GM23338 (cell line): Measurements from ENCODE around the gene PLEKHA8. TPM values are rescaled to one million over a fixed set of nuclear protein-coding genes. Genes with fewer than 3 reads are reported as not detected.

Source experiments
- ATAC-seq: fragments of 200-7000 bp; cut with Tn5 transposase; 3 replicates; pipeline ENCODE4 v1.9.1; 2020
- DNase-seq: peaks from one replicate; pipeline ENCODE4 v3.0.0-alpha.2; 2015; ENCODE audit warnings: low spot score
- H2AFZ ChIP-seq: fragments of 200-600 bp; sonication (generic); 2 replicates; pipeline ENCODE4 v1.8.0; 2016; ENCODE audit warnings: antibody characterized with exemption, mild to moderate bottlenecking, moderate library complexity
- H3F3A ChIP-seq: fragments of 200-600 bp; sonication (generic); replicated peaks from 2 replicates; pipeline ENCODE4 v1.8.0; 2017; ENCODE audit warnings: antibody characterized with exemption, mixed run types, low read depth
- H3K27ac ChIP-seq: fragments of 200-600 bp; sonication (generic); 2 replicates; pipeline ENCODE4 v1.6.1; 2016; ENCODE audit warnings: low read depth
- H3K27me3 ChIP-seq: fragments of 200-600 bp; sonication (generic); 2 replicates; pipeline ENCODE4 v1.8.0; 2016; ENCODE audit warnings: mild to moderate bottlenecking, mixed run types, moderate library complexity; ENCODE audit not compliant: insufficient read depth
- H3K36me3 ChIP-seq: fragments of 200-600 bp; sonication (generic); 2 replicates; pipeline ENCODE4 v1.8.0; 2016; ENCODE audit warnings: mild to moderate bottlenecking; ENCODE audit not compliant: insufficient read depth
- H3K4me1 ChIP-seq: fragments of 200-600 bp; sonication (generic); 2 replicates; pipeline ENCODE4 v1.8.0; 2016; ENCODE audit warnings: mild to moderate bottlenecking, moderate library complexity; ENCODE audit not compliant: insufficient read depth
- H3K4me2 ChIP-seq: fragments of 200-600 bp; sonication (generic); 2 replicates; pipeline ENCODE4 v1.7.1; 2017; ENCODE audit warnings: mixed run types
- H3K4me3 ChIP-seq: fragments of 200-600 bp; sonication (generic); 2 replicates; pipeline ENCODE4 v1.6.1; 2016; ENCODE audit warnings: mixed run types
- H3K79me2 ChIP-seq: fragments of 200-600 bp; sonication (generic); replicated peaks from 2 replicates; pipeline ENCODE4 v1.8.0; 2017; ENCODE audit warnings: mild to moderate bottlenecking; ENCODE audit not compliant: insufficient read depth
- H3K9me2 ChIP-seq: fragments of 200-600 bp; sonication (generic); 2 replicates; pipeline ENCODE4 v1.8.0; 2017; ENCODE audit not compliant: insufficient read depth
- H4K20me1 ChIP-seq: fragments of 200-600 bp; sonication (generic); replicated peaks from 2 replicates; pipeline ENCODE4 v1.8.0; 2017; ENCODE audit warnings: mild to moderate bottlenecking; ENCODE audit not compliant: insufficient read depth
- H3K27ac Mint-ChIP-seq: 2 replicates; pipeline ENCODE4 v1.8.0; 2020; ENCODE audit warnings: inconsistent platforms, mild to moderate bottlenecking, moderate library complexity, mixed read lengths
- H3K27me3 Mint-ChIP-seq: 3 replicates; pipeline ENCODE4 v1.8.0; 2022; ENCODE audit warnings: low read depth, mild to moderate bottlenecking, moderate library complexity, mixed read lengths, inconsistent platforms; ENCODE audit not compliant: insufficient read depth, poor library complexity
- H3K36me3 Mint-ChIP-seq: 3 replicates; pipeline ENCODE4 v1.8.0; 2021; ENCODE audit warnings: low read depth, mild to moderate bottlenecking, inconsistent platforms, moderate library complexity, mixed read lengths
- H3K4me1 Mint-ChIP-seq: 3 replicates; pipeline ENCODE4 v1.8.0; 2020; ENCODE audit warnings: mild to moderate bottlenecking, inconsistent platforms, mixed read lengths
- H3K4me3 Mint-ChIP-seq: 3 replicates; pipeline ENCODE4 v1.8.0; 2021; ENCODE audit warnings: moderate library complexity, mild to moderate bottlenecking, inconsistent platforms, mixed read lengths
- H3K9me3 Mint-ChIP-seq: 3 replicates; pipeline ENCODE4 v1.8.0; 2020; ENCODE audit warnings: moderate library complexity, mild to moderate bottlenecking, inconsistent platforms, mixed read lengths
- CREB1 ChIP-seq: fragments of 250-450 bp; sonication (Bioruptor Pico); IDR thresholded peaks from 2 replicates; pipeline ENCODE4 v1.5.0; 2020; ENCODE audit warnings: low read depth, mild to moderate bottlenecking, moderate library complexity
- CTCF ChIP-seq, 2 experiments: fragments of 200-600 bp in 1 of 2; sonication (generic) in 1 of 2; conservative IDR thresholded peaks; 2 replicates each; pipeline versions ENCODE4 v1.5.1 to v1.6.1; 2016 to 2017; ENCODE audit warnings: antibody characterized with exemption in 2 of 2, low read depth in 2 of 2, mild to moderate bottlenecking in 2 of 2, moderate library complexity in 1 of 2
- EZH2 ChIP-seq: fragments of 200-600 bp; sonication (generic); IDR thresholded peaks from one replicate; pipeline ENCODE4 v1.8.0; 2017; ENCODE audit warnings: antibody characterized with exemption, mild to moderate bottlenecking, low read depth; ENCODE audit not compliant: unreplicated experiment
- EZH2phosphoT487 ChIP-seq: fragments of 200-600 bp; sonication (generic); IDR thresholded peaks from one replicate; pipeline ENCODE4 v1.8.1; 2018; ENCODE audit warnings: antibody characterized with exemption; ENCODE audit not compliant: unreplicated experiment
- JUNB ChIP-seq: IDR thresholded peaks from one replicate; pipeline ENCODE4 v1.6.1; 2016; ENCODE audit warnings: antibody characterized with exemption; ENCODE audit not compliant: unreplicated experiment
- NANOG ChIP-seq: IDR thresholded peaks from 2 replicates; pipeline ENCODE4 v1.6.1; 2016; ENCODE audit warnings: antibody characterized with exemption, borderline replicate concordance
- POLR2AphosphoS5 ChIP-seq: IDR thresholded peaks from 2 replicates; pipeline ENCODE4 v1.6.1; 2016; ENCODE audit warnings: antibody characterized with exemption, low read depth
- STAT1 ChIP-seq: IDR thresholded peaks from one replicate; pipeline ENCODE4 v1.6.1; 2016; ENCODE audit warnings: antibody characterized with exemption; ENCODE audit not compliant: unreplicated experiment
- ZNF331 ChIP-seq: fragments of 250-450 bp; sonication (Bioruptor Pico); IDR thresholded peaks from 2 replicates; pipeline ENCODE4 v1.5.0; 2020; ENCODE audit warnings: low read depth, mild to moderate bottlenecking, moderate library complexity
- ZNF462 ChIP-seq: fragments of 250-450 bp; sonication (Bioruptor Pico); IDR thresholded peaks from 2 replicates; pipeline ENCODE4 v1.5.0; 2020; ENCODE audit warnings: mild to moderate bottlenecking, moderate library complexity
- polyA plus RNA-seq: library from polyadenylated mRNA; unstranded; fragments of >200 nt; fragmentation: Nextera tagmentation; extraction: Ambion mirVana; gene quantifications from 2 replicates; pipeline ENCODE4 v1.2.1, GENCODE V29; 2016
- total RNA-seq: library from RNA; depleted of rRNA; stranded (reverse); fragments of >200 nt; shearing (Covaris generic); gene quantifications from 2 replicates; pipeline ENCODE4 v1.2.3, GENCODE V29; 2014
- TF ChIP-seq, protein P1 (sequence below): IDR thresholded peaks from one replicate; pipeline ENCODE4 v1.6.1; 2018; ENCODE audit warnings: antibody characterized with exemption; ENCODE audit not compliant: unreplicated experiment
- TF ChIP-seq, protein P2 (sequence below): IDR thresholded peaks from 2 replicates; pipeline ENCODE4 v1.6.1; 2016; ENCODE audit warnings: antibody characterized with exemption

Gene PLEKHA8
- total and polyA plus RNA-seq, 2 experiments from 2014 or later = 11.6 to 44.9 TPM

- TF ChIP-seq CTCF (conservative IDR thresholded peaks at IDR 0.05; ENCODE audit: low read depth in 2 of 2) = no peak
Measured at GRCh38 chr7:30142710-30143109, 114.5 kb downstream of the PLEKHA8 start (continued).

GRCh38 chr7:30143748-30144251 is 115.6 kb downstream of the PLEKHA8 start:
- H3K27me3 ChIP-seq = no peaks in the 10 kb centered on the region
- no peak overlapping the region for H3K4me3 Mint-ChIP-seq
- no peak overlapping the region for H3K27ac ChIP-seq
- no peaks in the 10 kb centered on the region for H3K36me3 ChIP-seq
- no peak overlapping the region for H3K27ac Mint-ChIP-seq
- no peaks in the 10 kb centered on the region; the same call in 2 of the 3 replicates for H3K4me1 Mint-ChIP-seq
- no peak overlapping the region for H3K4me2 ChIP-seq
- peaks cover 3% of the 10 kb centered on the region; the same call in 1 of the 2 replicates for H3K79me2 ChIP-seq
- no peaks in the 10 kb centered on the region for H3K9me3 Mint-ChIP-seq
- H4K20me1 ChIP-seq = peaks cover 3% of the 10 kb centered on the region; the same call in 1 of the 2 replicates
- no peaks in the 10 kb centered on the region for H3K9me2 ChIP-seq
- H2AFZ ChIP-seq = no peak overlapping the region
- 0 out of 2 replicates have a peak, but pooled peaks cover 4% of the 10 kb centered on the region for H3K4me1 ChIP-seq
- ATAC-seq (no peak), DNase-seq (no peak)
- no peaks in the 10 kb centered on the region for H3K36me3 Mint-ChIP-seq
- H3F3A ChIP-seq = no peaks in the 10 kb centered on the region
- no peak overlapping the region for H3K4me3 ChIP-seq
- H3K27me3 Mint-ChIP-seq = peaks cover 5% of the 10 kb centered on the region
- no peak for TF ChIP-seq ZNF331 (CRISPR knock-in tag)
- no peak for TF ChIP-seq NANOG
- TF ChIP-seq EZH2 = no peak
- TF ChIP-seq, protein P1, sequence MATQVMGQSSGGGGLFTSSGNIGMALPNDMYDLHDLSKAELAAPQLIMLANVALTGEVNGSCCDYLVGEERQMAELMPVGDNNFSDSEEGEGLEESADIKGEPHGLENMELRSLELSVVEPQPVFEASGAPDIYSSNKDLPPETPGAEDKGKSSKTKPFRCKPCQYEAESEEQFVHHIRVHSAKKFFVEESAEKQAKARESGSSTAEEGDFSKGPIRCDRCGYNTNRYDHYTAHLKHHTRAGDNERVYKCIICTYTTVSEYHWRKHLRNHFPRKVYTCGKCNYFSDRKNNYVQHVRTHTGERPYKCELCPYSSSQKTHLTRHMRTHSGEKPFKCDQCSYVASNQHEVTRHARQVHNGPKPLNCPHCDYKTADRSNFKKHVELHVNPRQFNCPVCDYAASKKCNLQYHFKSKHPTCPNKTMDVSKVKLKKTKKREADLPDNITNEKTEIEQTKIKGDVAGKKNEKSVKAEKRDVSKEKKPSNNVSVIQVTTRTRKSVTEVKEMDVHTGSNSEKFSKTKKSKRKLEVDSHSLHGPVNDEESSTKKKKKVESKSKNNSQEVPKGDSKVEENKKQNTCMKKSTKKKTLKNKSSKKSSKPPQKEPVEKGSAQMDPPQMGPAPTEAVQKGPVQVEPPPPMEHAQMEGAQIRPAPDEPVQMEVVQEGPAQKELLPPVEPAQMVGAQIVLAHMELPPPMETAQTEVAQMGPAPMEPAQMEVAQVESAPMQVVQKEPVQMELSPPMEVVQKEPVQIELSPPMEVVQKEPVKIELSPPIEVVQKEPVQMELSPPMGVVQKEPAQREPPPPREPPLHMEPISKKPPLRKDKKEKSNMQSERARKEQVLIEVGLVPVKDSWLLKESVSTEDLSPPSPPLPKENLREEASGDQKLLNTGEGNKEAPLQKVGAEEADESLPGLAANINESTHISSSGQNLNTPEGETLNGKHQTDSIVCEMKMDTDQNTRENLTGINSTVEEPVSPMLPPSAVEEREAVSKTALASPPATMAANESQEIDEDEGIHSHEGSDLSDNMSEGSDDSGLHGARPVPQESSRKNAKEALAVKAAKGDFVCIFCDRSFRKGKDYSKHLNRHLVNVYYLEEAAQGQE = no peak
- no peak for TF ChIP-seq EZH2phosphoT487
- TF ChIP-seq POLR2AphosphoS5 = no peak
- TF ChIP-seq, protein P2, sequence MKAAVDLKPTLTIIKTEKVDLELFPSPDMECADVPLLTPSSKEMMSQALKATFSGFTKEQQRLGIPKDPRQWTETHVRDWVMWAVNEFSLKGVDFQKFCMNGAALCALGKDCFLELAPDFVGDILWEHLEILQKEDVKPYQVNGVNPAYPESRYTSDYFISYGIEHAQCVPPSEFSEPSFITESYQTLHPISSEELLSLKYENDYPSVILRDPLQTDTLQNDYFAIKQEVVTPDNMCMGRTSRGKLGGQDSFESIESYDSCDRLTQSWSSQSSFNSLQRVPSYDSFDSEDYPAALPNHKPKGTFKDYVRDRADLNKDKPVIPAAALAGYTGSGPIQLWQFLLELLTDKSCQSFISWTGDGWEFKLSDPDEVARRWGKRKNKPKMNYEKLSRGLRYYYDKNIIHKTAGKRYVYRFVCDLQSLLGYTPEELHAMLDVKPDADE = no peak
- no peak for TF ChIP-seq CREB1 (CRISPR knock-in tag)
- no peak for TF ChIP-seq ZNF462 (CRISPR knock-in tag)
- no peak for TF ChIP-seq STAT1
- TF ChIP-seq JUNB = no peak
